Adrenal gland (tissue), 12 donors: ENCODE results near the gene CD151. TPM values are rescaled to one million over a fixed set of nuclear protein-coding genes. Genes with fewer than 3 reads are reported as not detected.

Experiments used
- DNase-seq, 7 donors: peaks; one replicate each; pipeline ENCODE4 v3.0.0-alpha.2; 2019 to 2020
- H3K27ac ChIP-seq, 5 donors: fragments of 200-600 bp; sonication (generic) in 4 of 5; 1 replicate in 3 of 5; 2 replicates in 2 of 5; pipeline versions ENCODE4 v1.5.1 to v1.8.0; 2016 to 2020; ENCODE audit warnings: mild to moderate bottlenecking in 1 of 5
- H3K27me3 ChIP-seq: fragments of 200-600 bp; 2 replicates; pipeline ENCODE4 v1.8.0; 2021
- H3K36me3 ChIP-seq, 2 donors: fragments of 200-600 bp; replicated peaks in 1 of 2; 1 replicate in 1 of 2; 2 replicates in 1 of 2; pipeline versions ENCODE4 v1.5.1 to v1.8.0; 2018 to 2022
- H3K4me1 ChIP-seq, 2 donors: fragments of 200-600 bp; replicated peaks in 1 of 2; 1 replicate in 1 of 2; 2 replicates in 1 of 2; pipeline versions ENCODE4 v1.5.1 to v1.8.0; 2018 to 2021
- H3K4me3 ChIP-seq, 4 donors: fragments of 200-600 bp; sonication (generic) in 3 of 4; one replicate each; pipeline ENCODE4 v1.5.1; 2016 to 2018
- H3K9me3 ChIP-seq, 3 donors: fragments of 200-600 bp; sonication (generic) in 1 of 3; replicated peaks in 1 of 3; 1 replicate in 2 of 3; 2 replicates in 1 of 3; pipeline versions ENCODE4 v1.5.1 to v1.8.0; 2016 to 2021
- CTCF ChIP-seq, 6 experiments: fragments of 450-650 bp in 4 of 6; fragments of 200-600 bp in 2 of 6; sonication (generic) in 1 of 6; IDR thresholded peaks; 1 replicate in 5 of 6; 2 replicates in 1 of 6; pipeline versions ENCODE4 v1.5.1 to v1.8.0; 2016 to 2021; ENCODE audit warnings: antibody characterized with exemption in 6 of 6, mild to moderate bottlenecking in 2 of 6, moderate library complexity in 1 of 6
- POLR2A ChIP-seq, 2 donors: fragments of 450-650 bp; IDR thresholded peaks; one replicate each; pipeline ENCODE4 v1.6.1; 2017; ENCODE audit warnings: antibody characterized with exemption in 2 of 2, mild to moderate bottlenecking in 2 of 2, moderate library complexity in 1 of 2
- WGBS, 4 donors: extraction: QIAGEN DNeasy Blood & Tissue Kit in 2 of 4; methylation state at CpG; one replicate each; pipeline versions ENCODE4 v1.1.5 to v1.1.7; 2013 to 2017; 5-methylcytosine and 5-hydroxymethylcytosine counted together
- intact Hi-C, 2 donors: fragments of 100-400 bp; cut with DNase I; formaldehyde crosslinking; loops; one replicate each; pipeline versions ENCODE4 v1.14.1 to v1.15.0; 2022 to 2023
- polyA plus RNA-seq, 3 donors: library from polyadenylated mRNA; stranded (reverse); fragments of 200-250 nt in 2 of 3; fragments of 350-450 nt in 1 of 3; fragmentation: Illumina TruSeq in 1 of 3; extraction: RNeasy Lipid Tissue Mini Kit (QIAGEN cat#74804) in 1 of 3; gene quantifications; one replicate each; pipeline ENCODE4 v1.2.3, GENCODE V29; 2013 to 2014
- total RNA-seq, 9 donors: library from RNA; depleted of rRNA in 4 of 9; stranded (reverse); fragments of >200 nt in 4 of 9; fragments of 120-200 nt in 1 of 9; fragmentation: NEBNext Ultra II Directional in 1 of 9; extraction: Animal tissue kit (Norgen Biotek cat#: 25700) in 1 of 9; gene quantifications; one replicate each; pipeline versions ENCODE4 v1.1.0 to v1.2.4, GENCODE V29; 2013 to 2023
- donor health status: healthy with polysubstance abuse.
- donor health status: Bipolar disorder and iron deficiency.
- donor health status: DM: yes; HTN: yes; CAD: no.
- donor health status: DM: no; HTN: no; CAD: no.
- donor health status: DM: no; HTN: no; CAD: no.
- donor health status: DM: yes; HTN: yes; CAD: no.

CD151 gene
- total and polyA plus RNA-seq, 12 donors: 111 to 387 (median 285) TPM

DNA sequence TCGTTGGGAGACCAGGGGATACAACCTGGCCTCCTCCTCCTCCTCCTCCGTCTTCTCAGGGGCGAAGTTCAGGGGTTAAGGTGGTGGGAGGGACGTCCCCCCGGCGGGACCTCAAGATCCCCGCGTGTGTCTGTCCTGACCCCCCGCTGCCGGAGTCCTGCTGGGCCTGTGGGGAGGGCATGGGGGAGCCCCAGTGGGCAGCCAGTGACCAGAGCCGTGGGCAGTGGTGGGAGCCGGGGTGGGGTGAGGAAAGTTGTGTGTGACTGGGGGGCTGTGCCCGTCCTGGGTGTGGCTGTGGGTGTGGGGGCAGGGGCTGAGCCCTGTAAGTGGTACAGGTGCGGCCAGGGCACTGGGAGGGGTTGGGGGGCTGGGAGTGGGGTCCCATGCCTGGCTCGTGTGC is 20.0 kb downstream of the CD151 start:
- intact Hi-C loops: no loop called here
- H3K4me1 ChIP-seq: peaks cover 10 to 13% of the 10 kb centered on the region in 2 donors
- H3K9me3 ChIP-seq: no peaks in the 10 kb centered on the region
- H3K27ac ChIP-seq: no peak overlapping the region
- no peak overlapping the region for H3K4me3 ChIP-seq
- no peaks in the 10 kb centered on the region for H3K27me3 ChIP-seq
- no peak for DNase-seq
- no peaks in the 10 kb centered on the region for H3K36me3 ChIP-seq
- 79 to 93% (median 88%) methylated on average over 5 to 15 of the region's 15 CpGs for WGBS, 4 donors
- no peak for TF ChIP-seq POLR2A (IDR thresholded peaks at IDR 0.05)

- Histone ChIP-seq H3K36me3 (no peaks in the 10 kb centered on the region), H3K27ac (no peak overlapping the region)
Measured at GRCh38 chr11:853682-854448, 21.1 kb downstream of the CD151 start.

GRCh38 chr11:854601-855329 is 22.0 kb downstream of the CD151 start:
- 85 to 100% (median 91%) methylated on average over 1 to 20 of the region's 20 CpGs for WGBS, 4 donors
- no peak for DNase-seq
- Histone ChIP-seq H3K27me3 (no peaks in the 10 kb centered on the region), H3K4me3 (no peak overlapping the region), H3K27ac (no peak overlapping the region), H3K9me3 (no peaks in the 10 kb centered on the region), H3K36me3 (no peaks in the 10 kb centered on the region), H3K4me1 (peaks cover 0 to 3% of the 10 kb centered on the region in 2 donors)
- intact Hi-C loops: no loop called here
- TF ChIP-seq POLR2A (IDR thresholded peaks at IDR 0.05): no peak
- no peak for TF ChIP-seq CTCF (IDR thresholded peaks at IDR 0.05)

More at GRCh38 chr11:853682-854448, 21.1 kb downstream of the CD151 start:
- intact Hi-C loops: no loop called here
- Histone ChIP-seq H3K4me1 (peaks cover 4 to 6% of the 10 kb centered on the region in 2 donors), H3K9me3 (no peaks in the 10 kb centered on the region), H3K4me3 (no peak overlapping the region), H3K27me3 (no peaks in the 10 kb centered on the region)
- no peak for TF ChIP-seq CTCF (IDR thresholded peaks at IDR 0.05)
- no peak for TF ChIP-seq POLR2A (IDR thresholded peaks at IDR 0.05)
- DNase-seq: no peak
- WGBS, 4 donors: 91 to 95% (median 93%) methylated on average over 22 to 27 of the region's 27 CpGs

GRCh38 chr11:855330-855674 is 22.6 kb downstream of the CD151 start:
- intact Hi-C loops: no loop called here
- H3K4me3 ChIP-seq: no peak overlapping the region
- no peak overlapping the region for H3K27ac ChIP-seq
- no peaks in the 10 kb centered on the region for H3K27me3 ChIP-seq
- 88 to 91% (median 89%) methylated on average over 3 to 7 of the region's 7 CpGs for WGBS, 4 donors
- DNase-seq: no peak
- peaks cover 0 to 9% of the 10 kb centered on the region in 2 donors for H3K4me1 ChIP-seq
- no peaks in the 10 kb centered on the region for H3K36me3 ChIP-seq
- TF ChIP-seq CTCF (IDR thresholded peaks at IDR 0.05): no peak
- no peak for TF ChIP-seq POLR2A (IDR thresholded peaks at IDR 0.05)
- no peaks in the 10 kb centered on the region for H3K9me3 ChIP-seq
